ENCODE measurements around the gene PRR15L. TPM values are rescaled to one million over a fixed set of nuclear protein-coding genes. Genes with fewer than 3 reads are reported as not detected.

Gene PRR15L
- total RNA-seq, 6 donors from 2014 or later = 34.2 to 105 (median 75.2) TPM

- DNase-seq (no peak), ATAC-seq (ENCODE audit: low FRiP score in 2 of 2) (no peak)
- H3K4me1 ChIP-seq = peaks cover 4 to 14% (median 9%) of the 10 kb centered on the region in 4 donors
- H3K9me3 ChIP-seq = no peaks in the 10 kb centered on the region
- peak overlapping the region in 2 of 4 donors; percentile 18 to 30 for H3K27ac ChIP-seq
- WGBS, 2 donors = 89 to 91% methylated on average over 7 of the region's 7 CpGs
- TF ChIP-seq POLR2AphosphoS5 (IDR thresholded peaks at IDR 0.05) (no peak), POLR2A (IDR thresholded peaks at IDR 0.05) (no peak), EP300 (IDR thresholded peaks at IDR 0.05) (no peak)
- TF ChIP-seq, protein P1, sequence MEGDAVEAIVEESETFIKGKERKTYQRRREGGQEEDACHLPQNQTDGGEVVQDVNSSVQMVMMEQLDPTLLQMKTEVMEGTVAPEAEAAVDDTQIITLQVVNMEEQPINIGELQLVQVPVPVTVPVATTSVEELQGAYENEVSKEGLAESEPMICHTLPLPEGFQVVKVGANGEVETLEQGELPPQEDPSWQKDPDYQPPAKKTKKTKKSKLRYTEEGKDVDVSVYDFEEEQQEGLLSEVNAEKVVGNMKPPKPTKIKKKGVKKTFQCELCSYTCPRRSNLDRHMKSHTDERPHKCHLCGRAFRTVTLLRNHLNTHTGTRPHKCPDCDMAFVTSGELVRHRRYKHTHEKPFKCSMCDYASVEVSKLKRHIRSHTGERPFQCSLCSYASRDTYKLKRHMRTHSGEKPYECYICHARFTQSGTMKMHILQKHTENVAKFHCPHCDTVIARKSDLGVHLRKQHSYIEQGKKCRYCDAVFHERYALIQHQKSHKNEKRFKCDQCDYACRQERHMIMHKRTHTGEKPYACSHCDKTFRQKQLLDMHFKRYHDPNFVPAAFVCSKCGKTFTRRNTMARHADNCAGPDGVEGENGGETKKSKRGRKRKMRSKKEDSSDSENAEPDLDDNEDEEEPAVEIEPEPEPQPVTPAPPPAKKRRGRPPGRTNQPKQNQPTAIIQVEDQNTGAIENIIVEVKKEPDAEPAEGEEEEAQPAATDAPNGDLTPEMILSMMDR (IDR thresholded peaks at IDR 0.05) = no peak
- no peak overlapping the region for H3K4me3 ChIP-seq
- H3K36me3 ChIP-seq = no peaks in the 10 kb centered on the region
- no peaks in the 10 kb centered on the region for H3K27me3 ChIP-seq
These were observed 40.4 kb upstream of the PRR15L start for GRCh38 chr17:47998044-47998443.

DNA sequence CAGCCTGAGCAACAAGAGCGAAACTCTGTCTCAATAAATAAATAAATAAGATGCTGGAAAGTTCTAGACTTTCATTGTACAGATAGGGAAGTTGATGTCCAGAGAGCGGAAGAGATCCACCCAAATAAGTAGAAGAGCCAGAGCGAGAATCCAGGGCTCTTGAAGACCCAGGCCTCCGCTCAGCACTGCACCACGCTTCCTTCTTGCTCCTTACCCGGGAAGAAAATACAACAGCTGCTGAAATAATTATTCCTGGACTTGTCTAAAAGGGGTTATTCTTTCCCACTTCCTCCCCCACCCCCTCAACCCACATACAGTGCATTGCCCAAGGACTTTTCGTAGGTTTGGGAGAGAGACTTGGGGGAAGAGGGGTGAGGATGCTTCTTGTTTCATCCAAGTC lies 39.9 kb upstream of the PRR15L start:
- TF ChIP-seq POLR2A (IDR thresholded peaks at IDR 0.05) = no peak
- no peak for TF ChIP-seq EP300 (IDR thresholded peaks at IDR 0.05)
- TF ChIP-seq, protein P1 (IDR thresholded peaks at IDR 0.05) = no peak
- TF ChIP-seq POLR2AphosphoS5 (IDR thresholded peaks at IDR 0.05) = no peak
- DNase-seq (no peak), ATAC-seq (ENCODE audit: low FRiP score in 2 of 2) (no peak)
- peak overlapping the region in 2 of 4 donors; percentile 18 to 30 for H3K27ac ChIP-seq
- H3K4me3 ChIP-seq = no peak overlapping the region
- no peaks in the 10 kb centered on the region for H3K36me3 ChIP-seq
- H3K4me1 ChIP-seq = peaks cover 2 to 12% (median 6%) of the 10 kb centered on the region in 4 donors
- WGBS, 2 donors = 63 to 75% methylated on average over 7 of the region's 7 CpGs
- H3K9me3 ChIP-seq = no peaks in the 10 kb centered on the region
- no peaks in the 10 kb centered on the region for H3K27me3 ChIP-seq

- no peaks in the 10 kb centered on the region for H3K27me3 ChIP-seq
- DNase-seq (no peak), ATAC-seq (ENCODE audit: low FRiP score in 2 of 2) (no peak)
- no peaks in the 10 kb centered on the region for H3K9me3 ChIP-seq
- no peaks in the 10 kb centered on the region for H3K4me1 ChIP-seq
- no peak overlapping the region for H3K27ac ChIP-seq
- TF ChIP-seq, protein P1 (IDR thresholded peaks at IDR 0.05) = no peak
- TF ChIP-seq EP300 (IDR thresholded peaks at IDR 0.05) (no peak), POLR2A (IDR thresholded peaks at IDR 0.05) (no peak), POLR2AphosphoS5 (IDR thresholded peaks at IDR 0.05) (no peak)
- no peaks in the 10 kb centered on the region for H3K36me3 ChIP-seq
- no peak overlapping the region for H3K4me3 ChIP-seq
- 51 to 66% methylated on average over 7 to 9 of the region's 9 CpGs for WGBS, 2 donors
These were observed 38.5 kb upstream of the PRR15L start for GRCh38 chr17:47996201-47996600.

- TF ChIP-seq POLR2A (IDR thresholded peaks at IDR 0.05) = no peak
- TF ChIP-seq, protein P1 (IDR thresholded peaks at IDR 0.05) = no peak
- no peak for TF ChIP-seq POLR2AphosphoS5 (IDR thresholded peaks at IDR 0.05)
- no peak for TF ChIP-seq EP300 (IDR thresholded peaks at IDR 0.05)
- 64 to 84% methylated on average over 7 to 13 of the region's 13 CpGs for whole genome bisulfite sequencing, 2 donors
- Histone ChIP-seq H3K4me1 (no peaks in the 10 kb centered on the region), H3K27me3 (no peaks in the 10 kb centered on the region), H3K27ac (no peak overlapping the region), H3K9me3 (no peaks in the 10 kb centered on the region), H3K36me3 (no peaks in the 10 kb centered on the region), H3K4me3 (no peak overlapping the region)
- no peak for ATAC-seq (ENCODE audit: low FRiP score in 2 of 2)
- DNase-seq = no peak
These were observed 37.7 kb upstream of the PRR15L start for GRCh38 chr17:47995241-47995935.

DNA sequence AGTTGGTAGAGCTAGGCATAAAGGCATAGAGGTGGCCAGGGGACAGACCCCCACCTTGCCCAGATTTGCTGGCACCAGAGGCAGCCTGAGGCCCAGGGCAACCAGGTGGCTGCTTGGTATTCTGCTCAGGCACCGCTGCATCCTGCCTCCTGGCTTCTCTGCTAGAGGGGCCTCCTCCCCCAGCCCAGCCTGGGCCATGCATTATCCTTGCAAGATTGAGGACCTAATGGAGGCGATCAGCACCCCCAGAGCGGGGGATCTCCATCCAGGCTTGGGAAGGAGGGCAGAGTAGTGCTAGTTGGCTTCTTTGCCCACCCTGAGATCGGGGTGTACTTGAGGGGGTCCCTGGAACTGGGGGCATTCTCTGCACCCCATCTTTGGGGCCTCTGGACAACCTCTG lies 37.0 kb upstream of the PRR15L start:
- WGBS, 2 donors = 76 to 92% methylated on average over 3 to 4 of the region's 4 CpGs
- ATAC-seq (ENCODE audit: low FRiP score in 2 of 2) (peak in 1 of 2 donors; percentile 16), DNase-seq (no peak)
- Histone ChIP-seq H3K9me3 (no peaks in the 10 kb centered on the region), H3K4me1 (no peaks in the 10 kb centered on the region), H3K36me3 (no peaks in the 10 kb centered on the region), H3K27me3 (no peaks in the 10 kb centered on the region), H3K4me3 (no peak overlapping the region), H3K27ac (no peak overlapping the region)
- TF ChIP-seq, protein P1 (IDR thresholded peaks at IDR 0.05) = no peak
- TF ChIP-seq EP300 (IDR thresholded peaks at IDR 0.05) (no peak), POLR2A (IDR thresholded peaks at IDR 0.05) (no peak), POLR2AphosphoS5 (IDR thresholded peaks at IDR 0.05) (no peak)

Measured in upper lobe of left lung (tissue), 6 donors.